RWPE1 (cell line): ENCODE measurements around the gene CALML5.
A peak's percentile ranks its signal among the peaks of the same experiment; 100 is the strongest.

ENCODE experiments used
- CTCF ChIA-PET: fragments of 350-600 bp; sonication (Branson Sonifier 250); formaldehyde crosslinking; extraction: SDS; loops from one replicate; lab custom pipeline; 2021; lab: Yijun Ruan, JAX
- POLR2A ChIA-PET: fragments of 400-600 bp; formaldehyde crosslinking; extraction: SDS; loops from one replicate; lab custom pipeline; 2020; ENCODE audit warnings: antibody characterized with exemption; ENCODE audit not compliant: low non-redundant PET; lab: Yijun Ruan, JAX
- DNase-seq: peaks from one replicate; pipeline ENCODE4 v3.0.0; 2012; ENCODE audit warnings: low spot score
- H3K27ac ChIP-seq: fragments of 450-650 bp; 2 replicates; pipeline ENCODE4 v1.5.1; 2017
- CTCF ChIP-seq: fragments of 450-650 bp; conservative IDR thresholded peaks from 2 replicates; pipeline ENCODE4 v1.5.1; 2017; ENCODE audit warnings: low read depth, mild to moderate bottlenecking

Gene CALML5

GRCh38 chr10:5545426-5545777, 46.0 kb upstream of the CALML5 start:
- POLR2A ChIA-PET, result no interaction called here
- no peak for DNase-seq
- CTCF ChIA-PET, result interaction anchor here (0.5 kb wide), 1 partner anchor 78 kb away, joined by 3 read pairs; no protein-coding TSS in a partner anchor
- H3K27ac ChIP-seq, result peak overlapping the region; percentile 96
- TF ChIP-seq CTCF, result no peak

GRCh38 chr10:5545011-5545410, 45.6 kb upstream of the CALML5 start:
- ChIA-PET CTCF (interaction anchor here (0.5 kb wide), 1 partner anchor 78 kb away, joined by 3 read pairs; no protein-coding TSS in a partner anchor), POLR2A (no interaction called here)
- DNase-seq, result no peak
- no peak for TF ChIP-seq CTCF
- peak overlapping the region; percentile 96 for H3K27ac ChIP-seq

GRCh38 chr10:5544216-5544805, 44.9 kb upstream of the CALML5 start:
- ChIA-PET POLR2A (no interaction called here), CTCF (no interaction called here)
- DNase-seq, result no peak
- TF ChIP-seq CTCF, result no peak
- no peak overlapping the region for H3K27ac ChIP-seq

DNA sequence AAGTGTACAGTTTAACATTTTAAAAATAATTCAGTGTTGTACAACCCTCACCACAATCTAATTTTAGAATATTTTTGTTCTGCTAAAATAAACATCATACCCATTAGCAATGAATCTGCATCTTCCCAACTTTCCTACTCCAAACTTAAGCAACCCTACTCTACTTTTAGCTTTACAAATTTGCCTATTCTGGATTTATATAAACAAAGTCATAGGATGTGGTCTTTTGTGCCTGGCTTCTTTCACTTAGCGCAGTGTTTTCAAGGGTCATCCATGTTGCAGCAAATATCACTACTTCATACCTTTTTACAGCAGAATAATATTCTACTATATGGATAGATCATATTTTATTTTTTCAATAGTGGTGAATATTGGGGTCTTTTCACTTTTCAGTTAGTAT, 44.3 kb upstream of the CALML5 start:
- TF ChIP-seq CTCF, result no peak
- POLR2A ChIA-PET, result no interaction called here
- CTCF ChIA-PET, result no interaction called here
- H3K27ac ChIP-seq, result no peak overlapping the region
- no peak for DNase-seq

GRCh38 chr10:5542100-5542499, 42.7 kb upstream of the CALML5 start:
- H3K27ac ChIP-seq, result no peak overlapping the region
- CTCF ChIA-PET, result no interaction called here
- no peak for DNase-seq
- TF ChIP-seq CTCF, result no peak
- POLR2A ChIA-PET, result no interaction called here

- DNase-seq, result no peak
- CTCF ChIA-PET, result no interaction called here
- POLR2A ChIA-PET, result no interaction called here
- no peak overlapping the region for H3K27ac ChIP-seq
- TF ChIP-seq CTCF, result no peak
Measured at GRCh38 chr10:5540891-5541290, 41.5 kb upstream of the CALML5 start.
